Measurements from ENCODE around the gene CDC42EP5.
"Not testable (repeated sequence)": the region's sequence is repeated elsewhere in the genome, so short reads cannot be mapped to it uniquely, and the experiment has no call there.

Gene CDC42EP5, protein sequence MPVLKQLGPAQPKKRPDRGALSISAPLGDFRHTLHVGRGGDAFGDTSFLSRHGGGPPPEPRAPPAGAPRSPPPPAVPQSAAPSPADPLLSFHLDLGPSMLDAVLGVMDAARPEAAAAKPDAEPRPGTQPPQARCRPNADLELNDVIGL

GRCh38 chr19:54473071-54473891 lies at the start of gene CDC42EP5:
Gene CDC42EP5, minus strand, starts transcription at chr19:54473296. Its CDS starts 7,749 bp downstream, at chr19:54465547.
- DNase-seq (ENCODE audit: low spot score) = peak; percentile 76

GRCh38 chr19:54521860-54522513 lies 48.9 kb upstream of the CDC42EP5 start:
- DNase-seq (ENCODE audit: low spot score) = no peak

- no peak for DNase-seq (ENCODE audit: low spot score)
Measured at GRCh38 chr19:54521022-54521859, 48.1 kb upstream of the CDC42EP5 start.

- no peak for DNase-seq (ENCODE audit: low spot score)
Measured at GRCh38 chr19:54518844-54519243, 45.7 kb upstream of the CDC42EP5 start.

DNA sequence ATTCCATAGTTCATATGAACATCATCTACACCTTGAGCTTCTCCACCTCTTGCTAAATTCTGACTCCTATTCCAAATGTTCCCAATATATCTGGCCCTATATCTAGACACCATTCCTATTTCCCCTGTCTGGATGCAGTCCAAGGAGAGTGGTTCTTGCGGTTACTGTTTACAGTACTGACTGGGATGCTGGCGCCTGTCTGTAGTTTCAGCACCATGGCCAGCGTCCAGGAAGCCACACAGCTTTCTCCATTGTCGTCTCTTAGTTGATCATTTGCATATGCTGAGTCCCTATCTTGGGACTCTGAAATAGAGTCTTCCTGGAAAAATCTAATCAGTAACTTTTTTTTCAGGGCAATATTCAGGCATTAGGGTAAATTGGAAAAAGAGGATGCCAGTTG lies 44.4 kb upstream of the CDC42EP5 start:
- peak; percentile 56 for DNase-seq (ENCODE audit: low spot score)

GRCh38 chr19:54515156-54515555 lies 42.1 kb upstream of the CDC42EP5 start:
- DNase-seq (ENCODE audit: low spot score) = no peak

- not testable (repeated sequence) for DNase-seq (ENCODE audit: low spot score)
Measured at GRCh38 chr19:54509200-54509940, 36.3 kb upstream of the CDC42EP5 start.

DNA sequence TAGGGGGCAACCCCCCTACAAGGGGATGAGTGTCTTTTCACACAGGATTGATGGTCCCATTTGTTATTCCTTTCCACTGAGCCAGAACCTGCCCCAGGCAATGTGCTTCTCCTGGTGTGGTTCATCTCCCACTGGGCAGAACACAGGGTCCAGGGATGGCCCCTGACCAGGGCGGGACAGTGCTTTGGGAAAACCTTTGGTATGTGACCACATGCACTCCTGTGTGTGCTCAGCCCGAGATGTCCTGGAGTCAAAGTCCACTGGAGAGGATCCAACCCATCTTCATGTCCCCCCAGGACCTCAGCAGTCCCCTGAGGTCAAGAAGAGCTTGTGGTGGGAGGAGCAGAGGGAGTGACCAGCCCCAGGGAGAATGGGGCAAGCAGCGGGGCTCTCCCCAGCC lies 35.4 kb upstream of the CDC42EP5 start:
- not testable (repeated sequence) for DNase-seq (ENCODE audit: low spot score)

GRCh38 chr19:54507824-54508223 lies 34.7 kb upstream of the CDC42EP5 start:
- DNase-seq (ENCODE audit: low spot score) = no peak

GRCh38 chr19:54507038-54507717 lies 34.1 kb upstream of the CDC42EP5 start:
- not testable (repeated sequence) for DNase-seq (ENCODE audit: low spot score)

- no peak for DNase-seq (ENCODE audit: low spot score)
Measured at GRCh38 chr19:54506079-54506478, 33.0 kb upstream of the CDC42EP5 start.

- DNase-seq (ENCODE audit: low spot score) = not testable (repeated sequence)
Measured at GRCh38 chr19:54505542-54505941, 32.4 kb upstream of the CDC42EP5 start.

DNA sequence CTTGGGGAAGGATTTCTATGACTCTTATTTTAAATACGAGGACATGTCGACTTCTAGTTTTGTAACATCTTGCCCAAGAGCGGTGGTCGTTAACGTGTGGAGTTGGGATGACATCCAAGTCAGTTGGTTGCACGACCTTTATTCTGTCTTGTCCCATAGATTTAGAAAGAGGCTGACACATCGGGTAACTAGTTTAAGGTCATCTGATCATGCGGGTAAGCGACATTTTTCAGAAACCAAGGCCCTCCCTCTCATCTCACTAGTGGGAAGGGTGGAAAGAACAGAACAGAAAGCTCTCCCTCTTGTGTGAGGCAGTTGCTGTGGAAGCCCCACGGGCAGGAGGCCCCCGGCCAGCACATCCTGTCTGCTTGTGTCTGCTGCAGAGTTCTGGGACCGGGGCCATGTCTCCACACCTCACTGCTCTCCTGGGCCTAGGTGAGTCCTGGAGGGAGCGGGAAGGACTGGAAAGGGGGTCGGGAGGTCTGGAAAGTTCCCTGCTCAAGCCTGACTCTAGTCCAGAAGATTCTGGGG lies 29.5 kb upstream of the CDC42EP5 start, which contains the start of gene LAIR2:
TSS of gene LAIR2 (plus strand) at position 314 of the 531 bp plus-strand sequence. CDS start at position 402, 88 bp downstream.
- no peak for DNase-seq (ENCODE audit: low spot score)

GRCh38 chr19:54498451-54498772 lies 25.3 kb upstream of the CDC42EP5 start:
- not testable (repeated sequence) for DNase-seq (ENCODE audit: low spot score)

DNA sequence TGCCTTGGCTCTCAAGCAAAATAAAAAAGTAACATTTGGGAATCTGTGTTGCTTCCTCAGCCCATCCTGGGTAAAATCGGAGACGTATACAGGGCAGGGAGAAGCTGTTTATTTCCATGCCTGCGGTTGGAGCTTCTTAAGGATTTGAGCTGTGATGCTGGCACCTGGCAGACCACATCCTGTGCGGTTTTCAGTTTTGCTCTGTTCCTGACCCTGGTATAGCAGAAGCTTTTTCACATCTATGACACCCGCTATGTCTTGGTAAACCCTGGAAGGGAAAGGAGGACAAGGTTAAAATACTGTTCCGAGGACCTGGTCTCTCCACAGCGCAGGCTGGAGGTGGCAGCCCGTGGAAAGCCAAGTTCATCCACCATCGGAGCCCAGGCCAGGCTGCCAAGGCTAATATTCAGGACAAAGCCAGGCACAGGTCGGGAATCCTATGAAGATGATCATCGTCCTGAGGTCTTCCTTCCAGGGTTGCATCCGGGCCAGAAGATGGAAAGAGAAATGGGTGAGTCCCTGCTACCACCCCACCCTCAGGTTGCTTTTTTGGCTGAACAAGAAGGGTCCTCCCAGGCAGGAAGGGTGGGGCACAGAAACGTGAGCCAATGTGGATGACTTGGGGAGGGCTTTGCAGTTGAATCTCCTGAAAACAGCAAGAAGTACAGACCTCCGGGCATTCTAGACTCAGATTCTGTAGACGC lies 24.8 kb upstream of the CDC42EP5 start:
- DNase-seq (ENCODE audit: low spot score) = not testable (repeated sequence)

GRCh38 chr19:54495284-54495683 lies 22.2 kb upstream of the CDC42EP5 start:
- DNase-seq (ENCODE audit: low spot score) = not testable (repeated sequence)

DNA sequence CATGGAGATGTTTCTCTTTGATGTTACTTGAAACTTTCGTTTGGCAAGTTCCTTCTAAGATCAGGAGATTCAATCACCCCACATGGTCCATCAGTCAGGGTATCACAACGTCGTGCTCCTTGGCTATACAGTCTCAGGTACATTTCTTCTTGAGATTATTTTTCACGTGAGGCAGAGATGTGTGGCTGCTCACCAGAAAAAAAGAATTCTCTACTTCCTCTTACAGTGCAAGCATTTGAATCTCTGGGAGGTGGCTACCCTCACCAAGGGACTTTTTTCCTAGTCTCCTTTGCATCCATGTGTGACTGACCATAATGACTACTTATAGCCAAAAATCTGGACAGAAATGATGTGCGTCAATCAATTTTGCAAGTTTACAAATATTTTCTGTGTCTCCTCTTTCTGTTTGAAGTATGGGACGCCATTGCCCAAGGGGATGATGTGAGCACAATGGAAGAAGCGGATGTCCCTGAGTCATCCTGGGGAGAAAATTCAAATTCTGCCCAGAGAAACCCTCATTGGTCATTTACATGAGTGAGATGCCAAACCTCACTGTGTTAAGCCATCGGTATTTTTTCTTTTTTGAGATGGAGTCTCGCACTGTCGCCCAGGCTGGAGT lies 21.0 kb upstream of the CDC42EP5 start:
- no peak for DNase-seq (ENCODE audit: low spot score)

GRCh38 chr19:54493056-54493455 lies 20.0 kb upstream of the CDC42EP5 start:
- DNase-seq (ENCODE audit: low spot score) = not testable (repeated sequence)

DNA sequence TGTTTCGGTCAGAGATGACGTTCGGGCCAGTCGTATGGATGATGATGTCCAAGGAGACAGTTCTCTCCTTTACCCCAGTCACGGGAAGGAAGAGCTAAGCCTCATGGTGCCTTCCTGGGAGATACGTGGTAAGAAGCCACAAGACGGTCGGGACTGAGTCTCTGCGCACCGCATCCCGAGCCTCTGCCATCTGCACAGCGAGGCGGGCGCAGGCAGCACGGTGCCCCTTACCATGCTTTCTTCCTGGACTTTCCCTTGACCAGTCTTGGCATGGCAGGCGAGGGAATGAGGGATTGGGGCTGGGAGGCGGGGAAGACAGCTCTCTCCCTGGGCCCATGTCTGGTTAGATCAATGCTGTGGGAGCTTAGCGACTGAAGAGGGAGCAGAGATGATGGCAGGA lies 19.5 kb upstream of the CDC42EP5 start:
- no peak for DNase-seq (ENCODE audit: low spot score)
